ENCODE data around the gene PIEZO1. TPM values are rescaled to one million over a fixed set of nuclear protein-coding genes. Genes with fewer than 3 reads are reported as not detected.

Gene PIEZO1
- total and polyA plus RNA-seq, 9 of the 15 experiments (the other 6 are each of a cell fraction or from before 2014, with no cell fraction given), result 3.6 to 432 (median 131) TPM

GRCh38 chr16:88805887-88806393 lies 20.9 kb upstream of the PIEZO1 start (continued):
- TF ChIP-seq ZMIZ1 (IDR thresholded peaks at IDR 0.05; ENCODE audit: low read depth in 2 of 2, low read length in 2 of 2), result no peak
- no peak for TF ChIP-seq MEF2D (tag; conservative IDR thresholded peaks at IDR 0.05; ENCODE audit: low read depth)
- peak; percentile 39 for TF ChIP-seq POLR2G (IDR thresholded peaks at IDR 0.05; ENCODE audit: low read depth, low read length)
- TF ChIP-seq ZNF696 (CRISPR knock-in tag; conservative IDR thresholded peaks at IDR 0.05), result no peak
- peak; percentile 47; the same call in 1 of the 2 replicates for TF ChIP-seq ZNF143 (CRISPR knock-in tag; IDR thresholded peaks at IDR 0.05)
- no peak for TF ChIP-seq TBP (optimal IDR thresholded peaks at IDR 0.05; ENCODE audit: low read depth, low read length)
- no peak for TF ChIP-seq RAD21 (CRISPR knock-in tag; conservative IDR thresholded peaks at IDR 0.05 in 1 of 2, IDR thresholded peaks at IDR 0.05 in 1 of 2)
- no peak for TF ChIP-seq E2F3 (CRISPR knock-in tag; IDR thresholded peaks at IDR 0.05)
- TF ChIP-seq PRPF4 (IDR thresholded peaks at IDR 0.05; ENCODE audit: insufficient read depth, low read depth, low read length, poor library complexity, severe bottlenecking), result peak; percentile 58
- TF ChIP-seq ZNF347 (CRISPR knock-in tag; IDR thresholded peaks at IDR 0.05; ENCODE audit: low read depth), result no peak
- TF ChIP-seq ZNF511 (CRISPR knock-in tag; IDR thresholded peaks at IDR 0.05), result no peak
- TF ChIP-seq RBFOX2 (IDR thresholded peaks at IDR 0.05; ENCODE audit: low read depth, low read length), result peak; percentile 18; the same call in 1 of the 2 replicates
- peak; percentile 32 for TF ChIP-seq SIRT6 (IDR thresholded peaks at IDR 0.05; ENCODE audit: low read depth, low read length)
- no peak for TF ChIP-seq IRF2 (CRISPR knock-in tag; IDR thresholded peaks at IDR 0.05)
- TF ChIP-seq ZNF174 (CRISPR knock-in tag; IDR thresholded peaks at IDR 0.05), result no peak
- no peak for TF ChIP-seq ZNF407 (IDR thresholded peaks at IDR 0.05; ENCODE audit: low read depth)
